B cell (primary cell): Measurements from ENCODE around the gene CERS6.

ENCODE experiments used
- EZH2 ChIP-seq: IDR thresholded peaks from 2 replicates; pipeline ENCODE4 v1.6.1; 2012; ENCODE audit warnings: borderline replicate concordance, low read depth, mild to moderate bottlenecking, moderate library complexity, low read length; ENCODE audit not compliant: insufficient read depth, poor library complexity, severe bottlenecking
- TF ChIP-seq, protein P1 (sequence below): fragments of 200-600 bp; IDR thresholded peaks from one replicate; pipeline ENCODE4 v1.8.0; 2022; ENCODE audit warnings: antibody characterized with exemption, mild to moderate bottlenecking

DNA sequence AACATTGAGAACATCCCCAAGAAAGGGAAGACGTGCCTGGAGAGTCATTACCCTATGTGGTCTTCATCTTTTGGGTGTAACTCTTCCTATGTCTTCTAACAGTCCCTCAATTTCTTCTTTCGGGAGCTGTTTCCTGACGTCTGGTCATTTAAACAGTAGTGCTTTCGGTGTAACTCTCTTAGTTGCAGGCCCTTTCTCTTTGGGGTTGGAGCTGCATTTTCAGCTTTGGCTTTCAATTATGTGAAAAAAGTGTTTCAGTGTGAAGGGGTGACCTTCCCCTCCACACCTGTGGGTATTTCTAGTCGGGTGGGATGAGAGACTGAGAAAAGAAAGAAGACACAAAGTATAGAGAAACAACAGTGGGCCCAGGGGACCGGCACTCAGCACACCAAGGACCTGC is 105.9 kb downstream of the CERS6 start:
- TF ChIP-seq, protein P1, sequence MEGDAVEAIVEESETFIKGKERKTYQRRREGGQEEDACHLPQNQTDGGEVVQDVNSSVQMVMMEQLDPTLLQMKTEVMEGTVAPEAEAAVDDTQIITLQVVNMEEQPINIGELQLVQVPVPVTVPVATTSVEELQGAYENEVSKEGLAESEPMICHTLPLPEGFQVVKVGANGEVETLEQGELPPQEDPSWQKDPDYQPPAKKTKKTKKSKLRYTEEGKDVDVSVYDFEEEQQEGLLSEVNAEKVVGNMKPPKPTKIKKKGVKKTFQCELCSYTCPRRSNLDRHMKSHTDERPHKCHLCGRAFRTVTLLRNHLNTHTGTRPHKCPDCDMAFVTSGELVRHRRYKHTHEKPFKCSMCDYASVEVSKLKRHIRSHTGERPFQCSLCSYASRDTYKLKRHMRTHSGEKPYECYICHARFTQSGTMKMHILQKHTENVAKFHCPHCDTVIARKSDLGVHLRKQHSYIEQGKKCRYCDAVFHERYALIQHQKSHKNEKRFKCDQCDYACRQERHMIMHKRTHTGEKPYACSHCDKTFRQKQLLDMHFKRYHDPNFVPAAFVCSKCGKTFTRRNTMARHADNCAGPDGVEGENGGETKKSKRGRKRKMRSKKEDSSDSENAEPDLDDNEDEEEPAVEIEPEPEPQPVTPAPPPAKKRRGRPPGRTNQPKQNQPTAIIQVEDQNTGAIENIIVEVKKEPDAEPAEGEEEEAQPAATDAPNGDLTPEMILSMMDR = no peak
- TF ChIP-seq EZH2 = no peak
